ENCODE data around the gene MECP2. TPM values are rescaled to one million over a fixed set of nuclear protein-coding genes. Genes with fewer than 3 reads are reported as not detected.

Gene MECP2
- total RNA-seq, 1 donor from 2014 or later, result 26.7 TPM

GRCh38 chrX:154020536-154021115, 76.9 kb downstream of the MECP2 start:
- DNase-seq (ENCODE audit: low spot score), result no peak
- H3K4me3 Mint-ChIP-seq, result peak overlapping the region; percentile 79
- H4K20me1 ChIP-seq (ENCODE audit: low read depth), result no peaks in the 10 kb centered on the region
- peaks cover 17% of the 10 kb centered on the region for H3K9me3 Mint-ChIP-seq
- no peaks in the 10 kb centered on the region for H3K9me3 ChIP-seq (ENCODE audit: low read depth)
- H3K9ac ChIP-seq, result no peak overlapping the region
- TF ChIP-seq CTCF (IDR thresholded peaks at IDR 0.05), result no peak
- TF ChIP-seq EZH2phosphoT487 (IDR thresholded peaks at IDR 0.05), result no peak
- no peak for TF ChIP-seq EZH2 (IDR thresholded peaks at IDR 0.05)
- H3K36me3 Mint-ChIP-seq, result peaks cover 3% of the 10 kb centered on the region
- H3K4me1 ChIP-seq, result no peaks in the 10 kb centered on the region
- H3K27ac ChIP-seq, result no peak overlapping the region
- H3K27me3 ChIP-seq, result no peaks in the 10 kb centered on the region
- H2AFZ ChIP-seq (replicated peaks), result no peak overlapping the region
- no peaks in the 10 kb centered on the region for H3K27me3 Mint-ChIP-seq (ENCODE audit: insufficient read depth, low read depth)
- H3K4me1 Mint-ChIP-seq, result peaks cover 23% of the 10 kb centered on the region
- no peaks in the 10 kb centered on the region for H3K36me3 ChIP-seq
- H3K79me2 ChIP-seq (ENCODE audit: low read depth), result no peaks in the 10 kb centered on the region
- peak overlapping the region; percentile 83 for H3K27ac Mint-ChIP-seq
- peak overlapping the region; percentile 38 for H3K4me2 ChIP-seq
- no peaks in the 10 kb centered on the region for H3F3A ChIP-seq (ENCODE audit: low read depth)
- peak overlapping the region; percentile 37 for H3K4me3 ChIP-seq

DNA sequence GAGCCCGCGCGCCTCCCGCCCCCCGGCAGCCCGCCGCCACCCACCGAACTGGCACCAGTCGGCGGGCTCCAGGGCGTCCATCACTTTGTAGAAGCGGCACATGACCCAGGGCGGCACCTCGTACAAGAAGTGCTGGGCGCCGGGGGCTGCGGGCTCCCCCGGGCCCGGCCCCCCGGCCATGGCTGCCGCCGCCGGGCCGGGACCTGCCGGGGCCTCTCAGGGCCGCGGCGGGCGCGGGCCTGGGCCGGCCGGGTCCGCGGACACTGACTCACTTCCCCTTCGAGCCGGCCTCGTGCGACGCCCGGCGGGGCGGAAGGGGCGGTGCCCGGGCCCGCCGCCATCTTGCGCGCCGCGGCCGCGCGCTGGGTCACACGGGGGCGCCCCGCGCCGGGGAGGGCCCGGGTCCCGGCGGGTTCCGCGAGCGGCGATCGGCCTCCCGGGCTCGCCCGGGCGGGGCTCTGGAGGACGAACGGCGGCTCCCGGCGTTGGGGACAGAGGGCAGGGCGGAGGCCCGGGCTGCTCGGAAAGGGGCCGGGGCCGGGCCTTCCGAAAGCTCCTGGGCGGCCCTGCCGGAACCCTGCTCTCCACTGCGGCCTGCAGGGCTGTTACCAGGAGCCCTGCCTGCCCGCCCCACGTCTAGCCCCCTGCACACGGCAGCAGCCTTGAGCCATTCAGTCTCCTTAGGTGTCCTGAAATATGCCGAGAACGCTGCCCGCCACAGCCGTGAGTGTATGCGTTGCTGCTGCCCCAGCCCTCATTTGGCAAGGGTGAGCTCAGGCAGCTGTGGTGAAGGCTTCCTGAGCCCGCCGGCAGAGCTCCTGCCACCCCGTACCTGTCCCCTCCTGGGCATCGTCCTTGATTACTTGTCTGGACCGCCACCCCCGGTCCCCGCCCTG, 77.6 kb downstream of the MECP2 start, which contains the start of gene IRAK1:
IRAK1 (minus strand) TSS at position 270 of the 896 bp plus-strand sequence; CDS start at position 180, 90 bp downstream.
- Mint-ChIP-seq H3K9me3 (peaks cover 17% of the 10 kb centered on the region), H3K27me3 (ENCODE audit: insufficient read depth, low read depth) (no peaks in the 10 kb centered on the region), H3K27ac (peak within 1 kb of the TSS; percentile 83), H3K36me3 (peaks cover 3% of the 10 kb centered on the region), H3K4me3 (peak within 1 kb of the TSS; percentile 83), H3K4me1 (peaks cover 23% of the 10 kb centered on the region)
- H3K4me2 ChIP-seq, result peak within 1 kb of the TSS; percentile 38
- no peak within 1 kb of the TSS for H3K9ac ChIP-seq
- no peaks in the 10 kb centered on the region for H3K4me1 ChIP-seq
- no peak within 1 kb of the TSS for H3K27ac ChIP-seq
- peak; percentile 70 for DNase-seq (ENCODE audit: low spot score)
- H3F3A ChIP-seq (ENCODE audit: low read depth), result no peaks in the 10 kb centered on the region
- H4K20me1 ChIP-seq (ENCODE audit: low read depth), result no peaks in the 10 kb centered on the region
- H3K4me3 ChIP-seq, result peak within 1 kb of the TSS; percentile 37
- H3K36me3 ChIP-seq, result no peaks in the 10 kb centered on the region
- no peaks in the 10 kb centered on the region for H3K79me2 ChIP-seq (ENCODE audit: low read depth)
- TF ChIP-seq EZH2 (IDR thresholded peaks at IDR 0.05) (no peak), CTCF (IDR thresholded peaks at IDR 0.05) (no peak)
- H2AFZ ChIP-seq (replicated peaks), result no peak within 1 kb of the TSS
- no peaks in the 10 kb centered on the region for H3K27me3 ChIP-seq
- no peaks in the 10 kb centered on the region for H3K9me3 ChIP-seq (ENCODE audit: low read depth)

- Histone ChIP-seq H3K27me3 (no peaks in the 10 kb centered on the region), H2AFZ (replicated peaks) (no peak overlapping the region), H3K79me2 (ENCODE audit: low read depth) (no peaks in the 10 kb centered on the region), H3K4me1 (no peaks in the 10 kb centered on the region), H3K4me2 (no peak overlapping the region), H3K9me3 (ENCODE audit: low read depth) (no peaks in the 10 kb centered on the region), H3K27ac (no peak overlapping the region), H4K20me1 (ENCODE audit: low read depth) (no peaks in the 10 kb centered on the region), H3K4me3 (no peak overlapping the region), H3F3A (ENCODE audit: low read depth) (no peaks in the 10 kb centered on the region), H3K9ac (no peak overlapping the region), H3K36me3 (no peaks in the 10 kb centered on the region)
- no peak for TF ChIP-seq EZH2phosphoT487 (IDR thresholded peaks at IDR 0.05)
- TF ChIP-seq CTCF (IDR thresholded peaks at IDR 0.05), result no peak
- TF ChIP-seq EZH2 (IDR thresholded peaks at IDR 0.05), result no peak
- no peaks in the 10 kb centered on the region for H3K27me3 Mint-ChIP-seq (ENCODE audit: insufficient read depth, low read depth)
- peaks cover 15% of the 10 kb centered on the region for H3K9me3 Mint-ChIP-seq
- H3K27ac Mint-ChIP-seq, result no peak overlapping the region
- peak; percentile 23 for DNase-seq (ENCODE audit: low spot score)
- peak overlapping the region; percentile 83 for H3K4me3 Mint-ChIP-seq
- H3K36me3 Mint-ChIP-seq, result peaks cover 3% of the 10 kb centered on the region
- peaks cover 20% of the 10 kb centered on the region for H3K4me1 Mint-ChIP-seq
These were observed 78.4 kb downstream of the MECP2 start for GRCh38 chrX:154019061-154019621.

Data from neural progenitor cell (in vitro differentiated cells).